Erythroblast (primary cell): ENCODE data around the gene PHF20.

Source experiments
- DNase-seq, 2 experiments: peaks; one replicate each; lab custom pipeline; 2025; lab: John Stamatoyannopoulos, UW
- GATA1 ChIP-seq: IDR thresholded peaks from 2 replicates; pipeline ENCODE4 v1.6.1; 2011; ENCODE audit warnings: low read depth, mild to moderate bottlenecking, control low read depth, low read length, moderate library complexity
- POLR2A ChIP-seq: IDR thresholded peaks from 2 replicates; pipeline ENCODE4 v1.6.1; 2011; ENCODE audit warnings: mild to moderate bottlenecking, low read length

The PHF20 gene

DNA sequence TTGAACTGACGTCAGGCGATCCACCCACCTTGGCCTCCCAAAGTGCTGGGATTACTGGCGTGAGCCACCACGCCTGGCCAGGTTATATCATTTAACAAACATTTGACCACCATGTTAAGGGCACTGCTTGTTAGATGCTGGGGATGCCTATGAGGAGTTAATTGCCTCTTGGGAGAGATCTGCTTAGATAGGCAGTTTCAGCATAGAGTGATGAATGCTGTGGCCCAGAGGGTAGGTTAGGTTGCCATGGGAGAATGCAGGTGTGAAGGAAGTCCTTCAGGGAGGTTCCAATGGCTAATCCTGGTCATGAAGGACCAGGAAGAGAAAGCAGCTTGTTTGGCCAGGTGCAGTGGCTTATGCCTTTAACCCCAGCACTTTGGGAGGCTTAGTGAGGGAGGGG is 17.0 kb downstream of the PHF20 start:
- DNase-seq = no peak
- TF ChIP-seq GATA1 (no peak), POLR2A (no peak)

DNA sequence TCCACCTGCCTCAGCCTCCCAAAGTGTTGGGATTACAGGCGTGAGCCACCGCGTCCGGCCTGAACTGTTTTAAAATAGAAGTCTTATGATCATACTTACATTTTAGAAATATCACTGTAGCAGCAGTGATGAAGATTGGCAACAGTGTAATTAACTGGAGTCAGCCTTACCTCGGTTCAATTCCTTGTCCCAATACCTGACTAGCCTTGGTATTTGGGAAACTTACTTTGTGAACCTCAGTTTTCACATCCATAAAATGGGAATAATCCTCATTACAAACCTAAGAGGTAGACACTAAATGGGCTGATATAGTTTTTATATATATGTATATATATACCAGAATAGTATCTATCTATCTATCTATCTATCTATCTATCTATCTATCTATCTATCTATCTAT is 19.3 kb downstream of the PHF20 start:
- no peak for TF ChIP-seq GATA1
- TF ChIP-seq POLR2A = no peak
- DNase-seq = no peak

DNA sequence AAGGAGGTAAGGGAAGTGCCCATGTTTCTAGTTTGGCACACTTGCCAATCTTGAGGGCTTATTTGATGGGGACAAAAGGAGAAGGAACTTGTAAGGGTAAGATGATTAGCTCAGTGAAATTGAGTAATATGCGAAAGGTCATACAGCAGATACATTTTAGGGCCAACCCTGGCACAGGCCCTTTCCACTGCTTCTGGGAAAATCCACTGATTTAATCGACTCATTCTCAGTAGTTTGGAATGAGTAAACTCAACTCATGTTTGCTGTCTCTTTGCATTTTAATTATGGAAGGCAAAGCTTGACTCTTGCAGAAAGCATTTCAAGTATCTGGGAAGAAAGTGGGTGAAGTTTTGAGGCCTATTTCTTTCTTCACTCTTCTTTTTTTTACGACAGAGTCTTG is 20.0 kb downstream of the PHF20 start:
- no peak for DNase-seq
- no peak for TF ChIP-seq POLR2A
- no peak for TF ChIP-seq GATA1

GRCh38 chr20:35792740-35793139 is 20.9 kb downstream of the PHF20 start:
- DNase-seq = no peak
- TF ChIP-seq POLR2A (no peak), GATA1 (no peak)

GRCh38 chr20:35796571-35796970 is 24.8 kb downstream of the PHF20 start:
- peak in 1 of 2 experiments; percentile 12 for DNase-seq
- TF ChIP-seq POLR2A (no peak), GATA1 (no peak)

- TF ChIP-seq GATA1 = no peak
- TF ChIP-seq POLR2A = no peak
- no peak for DNase-seq
Measured at GRCh38 chr20:35801865-35802264, 30.1 kb downstream of the PHF20 start.

- DNase-seq = no peak
- no peak for TF ChIP-seq POLR2A
- TF ChIP-seq GATA1 = no peak
Measured at GRCh38 chr20:35806075-35806474, 34.3 kb downstream of the PHF20 start.

DNA sequence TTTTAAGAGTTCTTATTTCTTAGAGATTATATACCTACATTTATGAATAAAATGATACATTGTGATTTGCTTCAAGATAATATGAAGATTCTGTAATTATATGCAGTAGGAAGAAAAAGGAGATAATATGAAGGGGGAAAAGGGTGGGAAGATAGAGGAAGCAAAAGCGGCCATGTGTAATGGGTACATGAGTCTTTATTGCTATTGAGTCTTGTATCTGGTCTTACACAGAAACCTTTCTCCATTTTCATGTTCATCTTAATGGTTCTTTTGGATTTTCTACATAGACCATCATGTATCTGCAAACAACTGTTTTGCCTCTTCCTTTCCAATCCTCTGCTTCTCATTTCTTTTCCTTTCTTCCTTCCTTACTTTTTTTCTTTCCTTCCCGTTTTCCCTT is 36.1 kb downstream of the PHF20 start:
- no peak for DNase-seq
- TF ChIP-seq GATA1 (no peak), POLR2A (no peak)

GRCh38 chr20:35820715-35821114 is 48.9 kb downstream of the PHF20 start:
- TF ChIP-seq POLR2A (no peak), GATA1 (no peak)
- DNase-seq = no peak

- no peak for DNase-seq
- TF ChIP-seq POLR2A (no peak), GATA1 (no peak)
Measured at GRCh38 chr20:35821807-35822242, 50.0 kb downstream of the PHF20 start.

DNA sequence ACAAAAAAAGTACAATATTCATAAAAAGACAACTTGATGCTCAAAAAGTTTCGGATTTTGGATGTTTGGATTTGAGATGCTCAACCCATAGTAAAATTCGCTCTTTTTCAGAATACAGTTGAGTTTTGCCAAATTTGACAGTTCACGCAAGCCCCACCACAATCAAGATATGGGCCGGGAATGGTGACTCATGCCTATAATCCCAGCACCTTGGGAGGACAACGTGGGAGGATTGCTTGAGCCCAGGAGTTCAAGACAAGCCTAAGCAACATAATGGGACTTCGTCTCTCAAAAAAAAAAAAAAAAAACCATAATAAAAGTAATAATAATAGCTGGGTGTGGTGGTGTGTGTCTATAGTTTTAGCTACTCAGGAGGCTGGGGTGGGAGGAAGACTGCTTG is 51.3 kb downstream of the PHF20 start:
- DNase-seq = peak; percentile 32 to 48
- TF ChIP-seq GATA1 = no peak
- no peak for TF ChIP-seq POLR2A

- DNase-seq = no peak
- TF ChIP-seq GATA1 (no peak), POLR2A (no peak)
Measured at GRCh38 chr20:35823937-35824336, 52.1 kb downstream of the PHF20 start.

DNA sequence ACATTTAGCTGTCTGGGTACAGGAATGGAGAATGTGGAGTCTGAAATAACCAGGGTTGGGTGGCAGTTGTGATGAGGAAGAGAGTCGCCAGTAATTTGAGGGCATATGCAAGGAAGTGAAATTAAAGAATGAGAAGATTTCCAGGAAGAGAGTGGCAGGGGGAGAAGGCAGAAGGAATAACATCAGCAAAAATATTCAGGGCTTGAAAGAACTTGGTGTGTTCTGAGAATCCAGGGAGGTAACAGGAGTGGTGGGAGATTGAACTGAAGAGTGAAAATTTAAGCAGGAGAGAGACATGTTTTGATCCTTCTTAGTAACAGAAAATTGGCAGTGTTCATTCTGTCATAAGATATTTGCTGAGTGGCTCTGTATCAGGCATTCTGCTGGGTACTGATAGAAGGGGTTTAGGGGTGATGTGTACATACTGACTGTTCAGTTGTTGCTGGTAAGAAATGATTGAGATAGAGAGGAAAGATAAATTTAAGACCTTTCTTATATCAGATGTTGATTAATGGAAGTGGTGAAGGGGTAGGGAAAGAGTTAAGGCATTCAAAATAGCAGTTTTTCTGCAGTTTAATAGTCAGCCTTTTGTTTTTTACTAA is 54.7 kb downstream of the PHF20 start:
- TF ChIP-seq GATA1 = no peak
- TF ChIP-seq POLR2A = no peak

DNA sequence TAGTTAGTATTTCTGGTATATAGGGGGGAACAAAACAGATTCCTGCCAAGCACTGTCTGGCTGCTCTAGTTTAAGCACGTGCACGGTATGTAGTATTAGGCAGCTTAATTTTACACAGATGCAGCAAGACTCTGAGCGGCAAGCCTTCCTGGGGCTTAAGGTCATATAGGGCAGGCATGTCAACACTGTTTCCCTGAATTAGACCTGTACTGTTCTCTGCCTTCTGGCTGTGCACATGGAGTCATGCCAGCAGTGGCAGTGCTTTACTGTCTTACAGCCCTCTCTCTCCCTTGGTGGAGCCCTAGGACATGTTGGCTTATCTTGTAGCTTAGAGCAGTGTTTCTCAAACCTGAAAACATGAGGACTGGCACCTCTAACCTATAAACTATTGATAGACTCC is 56.6 kb downstream of the PHF20 start:
- peak; percentile 28 to 49 for DNase-seq

More for the DNA sequence above, 54.7 kb downstream of the PHF20 start:
- peak; percentile 57 to 85 for DNase-seq

GRCh38 chr20:35828916-35829315 is 57.1 kb downstream of the PHF20 start:
- no peak for DNase-seq
- TF ChIP-seq GATA1 (no peak), POLR2A (no peak)

More for the DNA sequence above, 56.6 kb downstream of the PHF20 start:
- no peak for TF ChIP-seq POLR2A
- no peak for TF ChIP-seq GATA1
